ENCODE measurements around the gene MACROH2A1.

GRCh38 chr5:135330798-135331096 is 68.3 kb downstream of the MACROH2A1 start:
- TF ChIP-seq EZH2phosphoT487 (IDR thresholded peaks at IDR 0.05; ENCODE audit: insufficient read depth, low read depth) (no peak), EZH2 (IDR thresholded peaks at IDR 0.05; ENCODE audit: insufficient read depth, poor library complexity, severe bottlenecking) (no peak)
